Measurements from ENCODE around the gene SWI5.
"Not testable (repeated sequence)": the region's sequence is repeated elsewhere in the genome, so short reads cannot be mapped to it uniquely, and the experiment has no call there.

SWI5 gene

GRCh38 chr9:128276008-128276573, at the start of gene SWI5:
Gene SWI5, plus strand, starts transcription at chr9:128276276.
- peak; percentile 98 for DNase-seq

DNA sequence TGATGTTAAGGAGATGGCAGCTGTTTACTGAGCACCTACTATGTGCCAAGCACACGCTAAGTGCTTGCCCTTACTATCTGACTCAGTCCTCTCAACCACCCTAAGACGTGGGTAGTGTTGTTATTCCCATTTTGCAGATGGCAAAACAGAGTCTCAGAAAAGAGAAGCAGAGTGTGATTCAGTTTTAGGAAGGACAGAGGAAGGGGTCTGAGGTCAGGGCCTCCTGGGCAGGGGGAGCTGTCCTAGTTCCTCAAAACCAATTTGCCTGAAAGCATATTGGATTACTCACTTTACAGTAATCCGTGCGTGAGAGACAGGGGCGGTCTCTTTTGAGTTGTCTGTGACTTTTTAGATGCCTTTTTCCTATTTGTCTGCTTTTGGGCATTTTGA, 49.7 kb upstream of the SWI5 start:
- no peak for DNase-seq

DNA sequence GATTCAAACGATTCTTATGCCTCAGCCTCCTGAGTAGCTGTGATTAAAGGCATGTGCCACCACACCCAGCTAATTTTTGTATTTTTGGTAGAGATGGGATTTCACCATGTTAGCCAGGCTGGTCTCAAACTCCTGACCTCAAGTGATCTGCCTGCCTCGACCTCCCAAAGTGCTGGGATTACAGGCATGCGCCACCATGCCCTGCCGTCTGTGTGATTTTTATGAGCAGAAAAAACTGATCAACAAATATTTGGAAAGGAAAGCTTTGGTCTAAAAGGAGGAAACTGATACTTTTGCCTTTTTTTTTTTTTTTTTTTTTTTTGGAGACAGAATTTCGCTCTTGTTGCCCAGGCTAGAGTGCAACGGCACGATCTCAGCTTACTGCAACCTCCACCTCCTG, 45.2 kb upstream of the SWI5 start:
- DNase-seq, result not testable (repeated sequence)

DNA sequence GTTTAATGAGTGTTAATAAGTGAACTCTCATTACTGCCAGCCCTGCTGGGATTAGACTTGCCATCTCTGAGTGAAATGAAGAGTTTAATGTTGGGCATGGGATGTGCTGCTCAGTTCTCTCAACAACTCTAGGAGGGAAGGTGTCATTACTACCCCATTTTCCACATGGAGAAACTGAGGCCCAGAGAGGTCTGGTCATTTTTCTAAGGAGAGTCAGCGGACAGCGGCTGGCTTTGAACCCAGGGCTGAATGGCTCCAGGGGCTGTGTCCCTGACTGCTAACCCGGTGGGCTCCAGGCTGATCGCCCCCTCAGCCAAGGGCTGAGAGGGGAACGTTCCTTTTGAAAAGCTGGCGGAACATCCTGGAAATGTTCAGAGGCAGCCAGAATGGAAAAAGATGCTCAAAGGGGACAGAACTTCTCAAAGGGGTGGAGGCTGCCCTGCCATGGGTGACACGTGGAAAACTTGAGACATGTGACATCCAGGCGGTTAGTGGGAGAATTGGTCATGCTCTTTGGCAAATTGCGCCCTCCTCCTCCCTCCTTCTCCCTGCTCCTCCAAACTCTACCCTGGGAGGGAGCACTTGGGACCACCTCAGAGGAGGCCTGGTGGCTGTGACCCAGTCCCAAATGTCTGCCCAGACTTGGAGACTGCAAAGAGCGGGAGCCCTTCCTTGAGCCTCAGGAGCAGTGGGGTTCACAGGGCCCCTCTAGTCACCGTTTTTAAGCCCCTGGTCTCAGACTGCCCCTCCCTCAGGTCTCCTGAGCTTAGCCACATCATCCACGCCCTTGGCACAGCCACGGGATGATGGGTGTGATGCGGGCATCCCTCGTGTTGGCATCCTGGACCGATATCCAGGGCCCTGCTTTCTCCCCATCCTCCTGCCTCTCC, 44.2 kb upstream of the SWI5 start:
- DNase-seq, result no peak

DNA sequence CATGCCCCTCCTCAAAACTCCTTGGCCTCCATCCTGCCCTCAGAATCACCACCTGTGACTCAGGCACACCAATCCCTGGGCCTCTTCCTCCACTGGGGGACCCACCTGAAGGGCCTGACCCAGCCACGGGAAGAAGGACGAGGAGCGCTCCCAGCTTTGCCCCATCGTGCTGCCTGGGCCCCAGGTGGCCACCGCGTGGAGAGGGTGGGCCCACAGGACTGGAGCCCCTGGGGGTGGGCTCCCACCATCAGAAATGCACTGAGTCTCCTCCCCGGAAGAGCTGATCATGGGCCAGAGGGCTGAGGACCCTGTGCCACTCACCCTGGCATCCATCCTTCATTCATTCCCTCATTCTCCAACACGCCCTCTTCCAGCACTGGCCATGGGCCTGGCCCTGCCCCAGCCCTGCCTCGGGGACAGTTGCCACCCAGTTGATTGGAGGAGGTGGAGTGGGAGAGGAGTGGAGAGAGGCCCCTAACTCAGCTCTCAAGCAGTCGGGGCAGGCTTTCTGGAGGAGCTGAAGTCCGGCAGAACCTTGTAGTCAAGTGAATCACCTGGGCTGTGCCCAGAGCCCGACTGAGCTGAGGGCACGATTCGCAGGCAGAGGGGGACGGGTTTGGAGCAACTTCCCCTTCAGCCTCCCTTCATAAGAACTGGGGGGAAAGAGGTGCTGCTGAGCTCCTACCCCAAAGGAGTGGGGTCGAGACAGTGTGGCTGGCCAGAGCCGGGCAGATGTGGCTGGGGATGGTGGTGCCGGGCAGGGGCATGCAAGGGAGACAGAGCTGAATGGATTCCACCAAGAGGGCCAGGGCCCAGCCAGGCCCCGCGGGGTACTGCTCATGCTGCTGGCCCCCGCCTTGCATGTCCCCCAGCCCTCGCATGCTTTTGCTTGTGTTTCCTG, 43.3 kb upstream of the SWI5 start:
- DNase-seq, result no peak

- DNase-seq, result no peak
These were observed 42.2 kb upstream of the SWI5 start for GRCh38 chr9:128233817-128234406.

DNA sequence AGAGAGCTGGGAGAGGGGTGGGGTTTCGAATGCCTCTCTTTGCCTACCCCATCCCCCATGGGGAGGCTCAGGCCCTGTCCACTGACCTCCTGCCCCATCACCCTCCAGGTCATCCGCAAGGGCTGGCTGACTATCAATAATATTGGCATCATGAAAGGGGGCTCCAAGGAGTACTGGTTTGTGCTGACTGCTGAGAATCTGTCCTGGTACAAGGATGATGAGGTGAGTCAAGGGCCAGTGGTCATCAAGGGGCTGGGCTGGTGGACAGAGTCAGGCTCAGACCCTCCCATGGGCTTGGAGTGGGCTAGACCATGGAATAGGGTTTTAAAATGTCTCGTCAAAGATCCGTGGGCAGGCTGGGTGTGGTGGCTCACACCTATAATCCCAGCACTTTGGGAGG, 34.0 kb upstream of the SWI5 start:
- no peak for DNase-seq

DNA sequence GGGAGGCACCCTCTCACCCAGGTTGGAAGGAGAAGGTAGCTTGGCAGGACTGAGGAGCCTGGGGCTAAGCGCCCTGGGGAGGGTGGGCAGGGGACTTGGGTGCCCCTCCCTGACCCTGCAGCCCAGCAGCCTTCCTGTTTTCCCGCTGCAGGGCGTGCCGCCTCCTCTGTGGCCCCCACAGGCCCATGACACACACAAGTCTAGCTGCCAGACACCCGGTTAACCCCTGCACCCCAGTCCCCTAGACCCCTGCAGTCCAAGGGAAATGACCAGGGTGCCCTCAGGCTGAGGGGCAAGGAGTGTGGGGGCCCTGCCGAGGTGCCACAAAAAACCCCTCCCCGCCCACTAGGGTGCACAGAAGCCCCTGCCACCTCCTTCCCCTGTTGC, 33.3 kb upstream of the SWI5 start:
- no peak for DNase-seq

DNA sequence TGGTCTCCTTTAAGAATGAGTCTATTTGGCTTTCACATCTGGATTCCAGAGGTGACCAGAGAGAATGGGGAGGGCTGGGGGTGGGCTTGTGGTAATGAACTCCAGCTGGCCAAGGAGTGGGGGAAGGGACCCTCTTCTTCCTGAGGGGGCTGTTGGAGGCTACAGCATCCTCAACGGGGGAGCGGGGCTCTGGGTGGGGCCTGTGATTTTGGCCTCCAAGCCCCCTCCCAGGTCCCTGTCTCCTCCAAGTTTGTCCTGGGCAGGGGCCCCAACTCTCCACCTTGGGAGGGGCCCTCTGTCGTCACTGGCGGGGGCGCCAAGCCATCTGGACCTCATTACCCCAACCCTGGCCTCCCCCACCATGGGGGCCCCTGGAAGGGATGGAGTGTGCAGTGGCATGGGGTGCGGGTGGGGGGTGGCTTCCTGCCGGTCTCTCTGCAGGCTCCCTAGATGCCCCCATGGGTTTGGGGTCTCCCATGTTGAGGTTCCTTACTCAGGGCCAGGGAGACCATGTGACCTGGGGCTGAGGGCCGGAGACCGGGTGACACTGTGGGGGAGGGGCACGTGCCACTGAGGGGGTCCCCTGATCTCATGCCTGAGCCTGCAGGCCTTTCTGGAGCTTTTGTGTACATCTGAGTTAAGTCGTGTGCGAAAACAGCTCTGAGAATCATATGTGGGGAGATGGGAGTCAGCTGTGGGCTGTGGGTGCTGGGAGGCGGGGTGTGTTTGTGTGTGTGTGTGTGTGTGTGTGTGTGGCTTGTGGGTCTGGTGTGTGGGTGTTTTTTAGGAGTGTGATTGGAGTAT, 32.7 kb upstream of the SWI5 start:
- DNase-seq, result no peak

GRCh38 chr9:128244091-128244836, 31.8 kb upstream of the SWI5 start:
- no peak for DNase-seq

- DNase-seq, result no peak
These were observed 31.2 kb upstream of the SWI5 start for GRCh38 chr9:128244837-128245231.

DNA sequence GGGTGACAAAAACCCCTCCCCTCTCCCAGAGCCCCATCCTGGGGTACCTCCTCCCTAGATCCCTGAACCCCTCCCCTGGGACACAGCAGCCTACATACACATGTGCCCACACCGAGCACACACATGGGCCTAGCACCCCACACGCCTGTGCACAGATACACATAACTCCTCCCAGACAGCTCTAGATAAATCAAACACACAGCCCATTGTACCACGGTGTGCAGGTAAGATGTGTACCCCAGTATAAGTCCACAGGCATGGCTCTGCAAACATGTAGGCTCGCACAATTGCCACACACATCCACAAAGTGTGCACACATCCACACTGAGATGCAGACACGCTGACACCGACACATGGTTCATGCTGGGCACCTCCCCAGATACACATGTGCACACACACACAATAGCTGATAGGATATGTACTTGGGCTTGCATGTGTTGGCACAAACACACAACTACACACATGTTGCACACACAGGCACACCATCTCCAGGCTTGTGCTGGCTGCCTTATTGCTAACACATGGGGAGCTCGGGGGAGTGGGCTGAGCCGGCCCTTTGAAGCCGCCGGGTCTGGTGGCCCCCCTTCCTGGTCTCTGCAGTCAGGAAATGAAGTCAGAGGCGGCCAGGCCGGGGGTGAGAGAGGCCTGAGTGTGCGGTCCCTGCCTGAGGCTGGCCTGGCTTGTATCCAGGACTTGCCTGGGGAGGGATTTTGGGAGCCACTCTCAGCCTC, 30.5 kb upstream of the SWI5 start:
- no peak for DNase-seq

DNA sequence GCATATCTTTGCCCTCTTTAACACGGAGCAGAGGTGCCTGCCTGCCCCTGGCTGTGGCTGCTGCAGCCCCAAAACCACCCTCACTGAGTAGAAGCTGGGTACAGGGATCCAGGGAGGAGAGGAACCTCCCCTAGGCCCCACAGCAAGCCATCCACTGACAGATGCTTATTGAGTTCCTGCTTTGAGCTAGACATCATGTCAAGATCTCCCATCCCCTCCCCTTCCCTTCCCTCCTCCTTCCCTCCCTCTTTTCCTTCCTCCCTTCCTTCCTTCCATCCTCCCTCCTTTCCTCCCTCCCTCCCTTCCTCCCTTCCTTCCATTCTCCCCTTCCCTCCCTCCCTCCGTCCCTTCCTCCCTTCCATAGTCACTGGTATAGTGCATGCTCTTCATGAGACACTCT, 29.6 kb upstream of the SWI5 start:
- no peak for DNase-seq

- no peak for DNase-seq
These were observed 28.8 kb upstream of the SWI5 start for GRCh38 chr9:128247226-128247803.

GRCh38 chr9:128249558-128249907, 26.5 kb upstream of the SWI5 start:
- DNase-seq, result no peak

GRCh38 chr9:128249908-128250838, 25.9 kb upstream of the SWI5 start:
- DNase-seq, result peak; percentile 78

GRCh38 chr9:128250839-128251731, 25.0 kb upstream of the SWI5 start:
- DNase-seq, result no peak

- no peak for DNase-seq
These were observed 24.4 kb upstream of the SWI5 start for GRCh38 chr9:128251732-128252100.

All from NCI-H1105 (cell line).